NCI-H1048 (cell line): ENCODE results near the gene PPCDC.

Source experiments
- DNase-seq: peaks from one replicate; lab custom pipeline; 2025; lab: John Stamatoyannopoulos, UW

The PPCDC gene

GRCh38 chr15:75016431-75016830, 7.0 kb upstream of the PPCDC start:
- no peak for DNase-seq

DNA sequence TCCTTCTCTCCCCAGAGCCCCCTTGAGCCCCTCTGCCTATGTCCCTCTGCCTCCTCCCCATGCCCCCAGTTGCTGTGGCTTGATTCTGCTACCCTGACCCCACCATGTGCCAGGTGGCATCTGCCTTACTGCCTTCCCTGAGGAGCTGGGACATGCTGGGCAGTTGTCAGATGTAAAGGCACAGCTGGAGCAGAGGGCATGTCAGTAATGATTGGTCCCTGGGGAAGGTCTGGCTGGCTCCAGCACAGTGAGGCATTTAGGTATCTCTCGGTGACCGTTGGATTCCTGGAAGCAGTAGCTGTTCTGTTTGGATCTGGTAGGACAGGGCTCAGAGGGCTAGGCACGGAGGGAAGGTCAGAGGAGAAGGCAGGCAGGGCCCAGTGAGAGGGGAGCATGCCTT, 3.5 kb upstream of the PPCDC start:
- DNase-seq: no peak

DNA sequence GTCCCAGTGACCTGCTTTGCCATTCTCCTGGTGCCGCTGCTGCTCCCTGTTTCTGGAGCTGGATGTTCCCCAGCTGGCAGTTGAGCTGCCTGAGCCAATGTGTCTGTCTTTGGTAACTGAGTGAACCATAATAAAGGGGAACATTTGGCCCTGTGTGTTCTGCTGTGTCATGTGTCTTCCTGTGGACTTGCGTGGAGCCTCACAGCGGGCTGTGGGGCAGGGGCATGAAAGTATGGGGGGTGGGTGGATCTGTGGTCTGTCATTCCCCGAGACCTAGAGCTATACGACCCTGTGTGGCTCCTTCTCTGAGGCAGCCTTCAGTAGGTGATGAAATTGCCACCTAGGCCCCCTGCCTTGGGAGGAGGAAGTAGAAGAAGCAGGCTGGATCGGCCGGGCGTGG, 2.0 kb upstream of the PPCDC start:
- no peak for DNase-seq

DNA sequence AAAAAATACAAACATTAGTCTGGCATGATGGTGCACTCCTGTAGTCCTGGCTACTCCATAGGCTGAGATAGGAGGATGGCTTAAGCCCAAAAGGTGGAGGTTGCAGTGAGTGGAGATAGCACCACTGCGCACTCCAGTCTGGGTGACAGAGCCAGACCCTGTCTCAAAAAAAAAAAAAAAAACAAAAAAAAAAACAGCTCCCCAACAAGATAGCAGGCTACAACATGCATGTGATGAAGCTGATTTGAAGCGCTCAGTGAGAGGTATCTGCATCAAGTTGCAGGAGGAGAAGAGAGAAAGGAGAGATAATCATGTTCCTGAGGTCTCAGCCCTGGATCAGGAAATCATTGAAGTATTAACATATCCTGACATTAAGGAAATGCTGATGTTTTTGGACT, 608 bp upstream of the PPCDC start:
- no peak for DNase-seq

DNA sequence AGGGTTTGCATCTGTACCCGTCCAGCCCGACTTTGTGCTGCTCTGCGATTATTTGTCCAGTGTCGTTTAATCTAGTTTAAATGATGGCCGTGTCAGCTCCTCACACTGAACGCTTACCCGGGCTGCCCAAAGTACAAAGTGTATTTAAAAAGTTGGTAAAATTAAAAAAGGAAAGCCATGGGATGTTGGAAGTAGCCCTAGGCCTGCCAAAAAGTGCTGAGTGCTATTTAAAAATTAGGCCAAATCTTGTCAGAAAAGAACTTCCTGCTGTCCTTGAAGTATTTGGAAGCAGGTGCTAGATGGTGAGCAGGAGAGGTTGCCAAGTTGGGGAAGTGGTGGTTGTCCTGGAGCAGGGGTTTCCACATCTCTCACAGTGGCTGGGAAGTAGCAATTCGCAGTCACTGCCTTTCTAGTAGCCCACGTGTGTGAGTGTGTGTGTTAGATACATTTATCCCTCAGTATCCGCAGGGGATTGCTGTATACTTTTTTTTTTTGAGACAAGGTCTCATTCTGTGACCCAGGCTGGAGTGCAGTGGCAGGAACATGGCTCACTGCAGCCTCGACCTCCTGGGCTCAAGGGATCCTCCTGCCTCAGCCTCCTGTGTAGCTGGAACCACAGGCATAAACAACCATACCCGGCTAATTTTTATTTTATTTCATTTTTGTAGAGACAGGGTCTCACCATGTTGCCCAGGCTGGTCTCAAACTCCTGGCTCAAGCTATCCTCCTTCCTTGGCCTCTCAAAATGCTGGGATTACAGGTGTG, 664 bp downstream of the PPCDC start:
- DNase-seq: no peak

DNA sequence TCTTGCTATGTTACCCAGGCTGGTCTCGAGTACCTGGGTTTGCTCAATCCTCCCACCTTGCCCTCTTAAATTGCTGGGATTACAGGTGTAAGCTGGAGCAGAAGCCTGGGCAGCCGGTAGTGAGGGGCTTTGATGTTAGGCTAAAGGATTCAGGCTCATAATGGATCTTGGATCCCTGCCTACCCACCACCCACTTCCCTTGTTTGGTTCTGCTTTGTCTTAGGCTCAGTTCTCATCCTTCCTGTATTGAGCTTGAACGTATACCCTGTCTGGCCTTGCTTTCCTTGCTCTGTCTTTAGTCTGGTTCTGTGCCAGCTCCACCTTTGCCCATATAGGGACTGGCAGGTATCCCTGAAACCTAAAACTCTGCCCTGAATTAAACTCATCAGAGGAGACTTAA, 1.7 kb downstream of the PPCDC start:
- DNase-seq: no peak

GRCh38 chr15:75025548-75026260, 2.3 kb downstream of the PPCDC start:
- DNase-seq: no peak

GRCh38 chr15:75027551-75027950, 4.2 kb downstream of the PPCDC start:
- no peak for DNase-seq

- DNase-seq: no peak
Measured at GRCh38 chr15:75028991-75029377, 5.6 kb downstream of the PPCDC start.

DNA sequence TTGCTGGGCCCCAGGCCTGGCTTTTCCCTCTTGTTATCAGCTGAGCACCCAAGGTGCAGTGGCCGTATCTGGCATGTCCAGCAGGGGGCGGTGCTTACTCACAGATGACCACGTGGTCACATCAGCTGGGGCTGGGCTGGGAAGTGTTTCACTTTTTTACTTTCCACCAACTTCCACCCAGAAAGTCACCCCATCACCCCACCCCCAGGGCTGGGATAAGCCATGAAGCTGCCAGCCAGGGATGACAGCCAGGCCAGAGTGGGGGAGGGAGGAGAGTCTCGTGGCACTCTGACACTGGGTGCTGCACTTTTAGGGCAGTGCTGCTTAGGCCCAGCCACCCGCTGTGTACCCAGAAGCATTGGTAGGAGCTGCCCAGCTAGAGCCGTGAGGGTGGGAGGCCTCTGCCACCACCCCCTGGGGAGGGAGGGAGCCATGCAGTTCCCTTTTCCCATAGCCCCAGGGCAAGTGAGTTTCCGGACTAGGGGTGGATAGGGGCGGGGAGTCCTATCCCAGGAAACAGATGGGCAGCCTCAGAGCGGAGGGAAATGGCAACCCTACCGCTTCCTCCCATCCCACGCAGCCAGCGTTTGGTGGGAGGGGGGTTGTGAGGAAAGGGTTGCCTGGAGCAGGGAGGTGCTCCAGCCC, 6.1 kb downstream of the PPCDC start:
- peak; percentile 33 for DNase-seq

- no peak for DNase-seq
Measured at GRCh38 chr15:75030023-75030413, 6.6 kb downstream of the PPCDC start.

GRCh38 chr15:75030424-75030823, 7.0 kb downstream of the PPCDC start:
- DNase-seq: no peak

GRCh38 chr15:75031848-75032247, 8.5 kb downstream of the PPCDC start:
- no peak for DNase-seq

DNA sequence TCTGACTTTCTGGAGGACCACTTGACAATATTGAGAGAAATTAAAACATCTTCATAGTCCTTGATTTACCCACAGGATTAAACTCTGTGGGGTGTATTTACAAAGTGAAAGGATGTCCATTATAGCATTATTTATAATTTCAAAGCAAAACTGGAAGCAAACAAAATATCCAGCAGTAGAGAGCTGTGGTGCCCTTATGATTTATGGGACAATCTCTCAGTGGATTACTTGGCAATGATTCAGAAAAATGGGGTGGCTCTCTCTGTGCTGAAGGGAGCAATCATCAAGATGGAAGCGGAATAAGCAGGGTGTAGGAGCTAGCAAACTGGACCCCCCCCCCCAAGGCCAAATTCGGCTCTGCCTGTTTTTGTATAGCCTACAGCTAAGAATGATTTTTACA, 9.0 kb downstream of the PPCDC start:
- DNase-seq: no peak

DNA sequence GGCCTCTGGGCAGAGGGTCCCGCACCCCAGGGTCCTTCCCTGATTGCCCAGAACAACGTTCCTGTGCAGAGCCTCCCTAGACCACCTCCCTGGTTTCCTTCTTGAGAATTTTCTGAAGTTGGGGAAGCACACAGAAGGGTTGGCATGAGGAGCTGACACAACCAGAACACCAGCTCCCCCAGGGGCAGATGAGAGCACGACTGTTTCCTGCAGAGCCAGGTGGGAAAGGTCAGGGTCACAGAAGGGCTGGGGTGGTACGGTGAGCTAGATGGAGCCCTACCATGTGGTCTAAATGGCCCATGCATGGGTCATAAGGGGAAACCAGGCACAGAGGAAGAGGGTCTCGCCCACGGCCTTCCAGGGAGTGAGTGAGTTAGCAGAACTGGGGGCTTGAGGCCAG, 10.4 kb downstream of the PPCDC start:
- DNase-seq: no peak

DNA sequence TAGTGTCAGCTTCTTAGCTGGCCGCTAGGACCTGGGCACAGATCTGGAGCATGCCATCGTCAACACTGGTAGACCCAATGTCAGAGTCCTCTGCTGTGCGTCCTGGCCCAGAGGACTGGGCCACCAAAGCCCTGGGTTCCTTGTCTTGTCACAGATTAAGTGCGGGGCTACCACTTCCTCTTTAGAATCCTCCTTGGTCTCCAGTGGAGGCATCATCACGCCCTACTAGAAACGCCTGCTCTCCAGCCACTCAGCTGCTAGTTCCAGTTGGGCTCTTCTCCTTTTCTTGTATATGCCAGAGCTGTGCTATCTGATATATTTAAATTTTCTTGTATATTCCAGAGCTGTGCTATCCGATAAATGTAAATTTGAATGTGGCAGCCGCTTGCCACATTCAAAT, 11.2 kb downstream of the PPCDC start:
- no peak for DNase-seq

DNA sequence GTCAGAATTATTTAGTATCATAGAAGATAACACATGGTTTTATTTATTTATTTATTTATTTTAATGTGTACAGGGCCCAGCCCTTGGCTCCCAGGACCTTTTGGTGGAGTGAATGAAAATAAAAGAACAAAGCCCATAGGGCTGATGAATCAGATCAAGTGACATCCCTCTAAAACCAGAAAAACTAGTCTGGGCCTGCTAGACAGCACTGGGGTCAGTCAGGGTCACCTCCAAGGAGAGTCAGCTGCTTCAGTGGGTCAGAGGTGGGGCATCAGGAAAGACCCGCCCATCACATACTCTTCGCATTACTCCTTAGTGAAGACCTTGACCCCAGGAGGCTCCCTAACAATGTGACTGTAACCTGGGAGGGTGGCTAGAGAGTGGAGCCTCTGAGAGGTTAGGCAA, 12.8 kb downstream of the PPCDC start:
- no peak for DNase-seq

DNA sequence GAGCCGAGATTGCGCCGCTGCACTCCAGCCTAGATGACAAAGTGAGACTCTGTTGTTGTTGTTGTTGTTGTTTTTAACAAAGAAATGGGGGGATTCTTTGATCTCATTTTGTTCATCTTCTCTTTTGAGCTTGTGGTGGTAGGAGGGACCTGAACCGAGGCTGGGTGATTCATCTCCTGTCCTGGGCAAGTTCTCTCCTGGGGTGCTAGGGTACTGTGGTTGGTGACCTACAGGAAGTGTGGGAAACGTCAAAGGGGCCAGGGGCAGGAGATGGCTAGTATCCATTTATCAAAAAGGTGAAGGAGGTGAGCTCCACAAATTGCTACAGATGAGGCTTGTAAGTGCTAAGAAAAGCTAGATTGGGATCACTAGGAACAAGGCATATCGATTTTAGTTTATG, 14.3 kb downstream of the PPCDC start:
- DNase-seq: no peak

GRCh38 chr15:75038231-75038630, 14.8 kb downstream of the PPCDC start:
- no peak for DNase-seq

DNA sequence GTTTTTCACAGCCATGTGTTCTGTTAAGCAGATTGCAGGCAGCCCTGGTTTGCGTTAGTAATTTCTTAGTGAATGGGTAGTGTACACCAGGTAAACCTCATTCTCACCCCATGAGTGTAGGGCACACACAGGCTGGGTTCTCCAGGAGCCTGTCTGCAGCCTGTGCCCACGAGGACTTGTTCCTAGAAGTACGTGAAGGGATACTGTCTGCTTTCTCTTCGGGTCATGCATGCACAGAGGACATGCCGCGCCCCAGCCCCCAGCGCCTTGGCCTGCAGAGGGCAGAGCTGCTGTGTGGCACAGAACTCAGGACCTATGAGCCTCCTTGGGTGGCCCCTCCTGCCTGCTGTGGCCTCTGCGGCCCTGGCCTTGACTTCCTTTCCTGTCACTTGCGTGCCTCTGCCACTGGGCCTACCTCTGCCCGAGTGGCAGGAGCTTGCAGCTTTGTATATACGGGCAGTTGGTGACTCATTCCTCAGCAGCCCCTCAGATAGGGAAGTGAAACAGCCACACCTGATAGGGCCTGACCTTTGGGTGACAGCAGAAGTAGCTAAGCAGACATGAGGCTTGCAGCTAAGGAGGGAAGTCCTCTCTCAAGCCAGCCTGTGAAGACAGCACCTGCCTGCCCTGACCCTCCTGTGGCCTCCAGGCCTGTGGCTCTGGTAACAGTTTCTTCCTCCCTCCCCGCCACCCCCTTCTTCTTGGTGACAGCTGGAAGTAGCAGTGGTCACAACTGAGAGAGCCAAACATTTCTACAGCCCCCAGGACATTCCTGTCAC, 19.5 kb downstream of the PPCDC start:
- DNase-seq: no peak

DNA sequence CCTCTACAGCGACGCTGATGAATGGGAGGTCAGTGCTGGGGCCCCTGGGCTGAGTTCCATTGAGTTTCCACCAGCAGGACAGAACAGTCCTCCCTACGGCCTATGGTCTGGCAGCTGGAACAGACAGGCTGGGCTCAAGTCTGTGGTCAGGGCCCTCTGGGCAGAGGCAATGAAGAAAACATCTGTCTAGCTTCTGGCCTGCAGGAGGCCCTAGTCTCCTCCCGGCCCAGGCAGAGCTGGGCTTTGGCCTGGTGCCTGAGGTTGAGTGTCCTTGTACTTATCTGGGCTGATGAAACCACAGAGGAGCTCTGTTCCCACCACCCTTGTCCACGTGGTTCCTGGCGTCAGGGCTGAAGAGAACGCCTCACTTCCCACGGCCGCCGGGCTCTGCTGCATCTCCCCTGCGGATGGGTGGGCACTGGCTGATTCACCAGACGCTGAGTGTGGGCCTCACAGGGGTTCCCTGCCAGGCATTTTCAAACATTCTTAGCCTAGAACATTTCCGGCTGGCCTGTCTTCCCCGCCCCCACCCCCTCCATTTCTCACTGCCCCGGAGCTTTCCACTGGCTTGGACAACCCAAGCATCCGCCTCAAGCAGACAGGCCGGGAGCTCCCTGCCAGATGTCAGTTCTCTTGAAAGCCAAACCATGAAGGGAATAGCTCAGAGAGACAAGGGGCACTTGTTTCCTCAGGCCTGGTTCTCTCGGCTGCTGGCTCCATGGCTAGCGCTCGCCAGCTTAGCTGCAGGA, 20.3 kb downstream of the PPCDC start:
- DNase-seq: no peak
